Measurements from ENCODE around the gene ADAM22.

Gene ADAM22

DNA sequence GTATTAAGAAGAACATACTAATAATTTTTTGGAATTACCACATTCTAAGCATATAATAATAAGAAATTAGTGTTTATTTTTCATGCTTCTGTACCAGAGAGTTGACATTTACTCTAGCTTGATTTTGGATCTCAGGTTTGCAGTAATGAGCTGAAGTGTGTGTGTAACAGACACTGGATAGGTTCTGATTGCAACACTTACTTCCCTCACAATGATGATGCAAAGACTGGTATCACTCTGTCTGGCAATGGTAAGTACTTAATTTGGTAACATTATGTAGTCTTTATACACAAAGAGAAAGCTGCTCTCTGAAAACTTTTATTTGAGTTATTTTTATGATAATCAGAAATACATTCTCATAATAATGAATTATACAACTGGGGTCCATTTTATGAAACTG is 231.6 kb downstream of the ADAM22 start:
- H3K27me3 Mint-ChIP-seq (ENCODE audit: low read depth) = no peaks in the 10 kb centered on the region
- H3K4me3 Mint-ChIP-seq = no peak overlapping the region
- H3K27ac Mint-ChIP-seq = no peak overlapping the region
- no peaks in the 10 kb centered on the region for H3K36me3 Mint-ChIP-seq (ENCODE audit: low read depth)
- H3K4me1 Mint-ChIP-seq (ENCODE audit: low read depth) = no peaks in the 10 kb centered on the region
- no peaks in the 10 kb centered on the region for H3K9me3 Mint-ChIP-seq

DNA sequence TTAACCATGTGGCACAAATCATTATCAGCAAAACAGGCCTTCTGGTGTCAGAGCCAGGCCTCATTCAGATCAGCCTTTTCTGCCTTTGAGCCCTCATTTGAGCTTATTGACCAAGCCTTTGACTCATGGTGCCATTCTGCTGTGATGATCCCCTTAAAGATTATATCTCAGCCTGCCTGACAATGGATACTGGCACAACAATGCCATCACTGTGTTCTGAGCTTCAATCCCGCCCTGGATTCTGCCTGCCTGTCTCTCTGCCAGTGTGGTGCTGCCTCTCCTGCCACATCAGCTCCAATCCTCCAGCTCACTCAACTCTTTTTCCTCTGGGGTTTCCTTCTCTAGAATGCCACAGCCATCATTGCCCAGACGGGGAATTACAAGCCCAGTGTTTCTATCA is 233.2 kb downstream of the ADAM22 start:
- no peak overlapping the region for H3K4me3 Mint-ChIP-seq
- no peaks in the 10 kb centered on the region for H3K27me3 Mint-ChIP-seq (ENCODE audit: low read depth)
- no peaks in the 10 kb centered on the region for H3K4me1 Mint-ChIP-seq (ENCODE audit: low read depth)
- no peaks in the 10 kb centered on the region for H3K36me3 Mint-ChIP-seq (ENCODE audit: low read depth)
- no peak overlapping the region for H3K27ac Mint-ChIP-seq
- H3K9me3 Mint-ChIP-seq = no peaks in the 10 kb centered on the region

DNA sequence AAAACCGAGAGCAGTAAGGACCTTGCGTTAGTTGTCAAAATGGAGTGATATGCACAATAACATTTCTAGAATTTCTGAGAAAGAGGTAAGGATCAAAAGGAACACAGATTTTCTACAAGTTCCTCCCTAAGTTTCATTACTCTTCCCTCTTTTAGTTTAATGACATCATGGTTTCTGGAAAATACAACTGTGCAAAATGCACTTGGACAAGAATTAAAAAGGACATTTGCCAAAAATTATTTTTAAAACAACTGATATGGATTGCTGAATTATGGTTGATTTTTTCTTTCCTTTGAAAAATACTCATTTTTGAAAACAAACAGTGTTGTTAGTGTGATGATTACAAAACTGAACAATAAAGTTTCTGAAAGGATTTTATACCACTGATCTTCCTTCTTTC is 233.7 kb downstream of the ADAM22 start:
- Mint-ChIP-seq H3K36me3 (ENCODE audit: low read depth) (no peaks in the 10 kb centered on the region), H3K4me3 (no peak overlapping the region), H3K9me3 (no peaks in the 10 kb centered on the region), H3K4me1 (ENCODE audit: low read depth) (no peaks in the 10 kb centered on the region), H3K27me3 (ENCODE audit: low read depth) (no peaks in the 10 kb centered on the region), H3K27ac (no peak overlapping the region)

DNA sequence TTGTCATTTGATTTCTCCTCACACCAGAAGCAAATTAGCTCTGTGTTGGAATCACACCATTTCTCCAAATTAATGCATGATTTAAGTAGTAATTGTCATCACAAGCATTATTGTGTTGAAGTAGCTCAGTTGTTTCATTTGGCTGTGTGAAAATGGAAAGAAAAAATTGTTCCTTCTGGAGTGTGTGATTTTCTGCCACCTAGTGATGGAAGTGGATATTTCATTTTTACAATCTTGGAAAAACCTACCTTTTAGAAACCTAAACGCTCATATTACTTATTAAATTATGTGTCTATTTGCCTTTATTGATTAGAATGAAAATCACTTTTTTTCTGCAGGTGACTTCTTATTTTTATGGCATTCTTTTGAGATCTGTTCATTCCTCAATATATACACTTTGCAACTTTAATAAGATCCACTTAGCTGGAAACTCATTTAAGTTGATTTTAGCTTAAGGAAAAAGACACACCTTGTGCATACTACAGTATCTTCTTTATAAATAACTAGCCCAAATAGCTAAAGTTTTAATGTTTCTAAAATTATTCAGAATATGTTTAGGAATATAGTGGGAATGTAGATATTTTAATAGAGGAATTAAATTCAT is 235.8 kb downstream of the ADAM22 start:
- Mint-ChIP-seq H3K4me3 (no peak overlapping the region), H3K9me3 (no peaks in the 10 kb centered on the region), H3K27ac (no peak overlapping the region), H3K4me1 (ENCODE audit: low read depth) (peaks cover 2% of the 10 kb centered on the region), H3K27me3 (ENCODE audit: low read depth) (no peaks in the 10 kb centered on the region), H3K36me3 (ENCODE audit: low read depth) (no peaks in the 10 kb centered on the region)

DNA sequence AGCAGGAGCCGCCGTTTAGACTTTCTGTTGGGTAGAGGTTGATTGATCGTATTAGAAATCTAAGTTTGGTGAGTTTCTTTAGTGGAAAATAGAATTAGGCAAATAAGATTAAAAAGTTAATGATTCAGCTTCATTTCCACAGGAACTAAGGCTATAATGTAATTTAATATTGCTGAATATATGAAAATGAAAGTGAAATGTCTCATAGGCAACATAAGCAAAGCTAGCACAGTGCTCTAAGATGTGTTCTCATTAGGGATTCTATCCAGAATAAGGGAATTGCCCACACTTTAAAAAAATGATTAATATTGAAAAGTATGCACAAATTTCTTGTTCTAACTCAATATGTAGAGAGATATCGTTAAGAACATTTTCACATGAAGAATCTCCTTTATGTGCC is 238.8 kb downstream of the ADAM22 start:
- H3K36me3 Mint-ChIP-seq (ENCODE audit: low read depth) = no peaks in the 10 kb centered on the region
- H3K27me3 Mint-ChIP-seq (ENCODE audit: low read depth) = no peaks in the 10 kb centered on the region
- no peak overlapping the region for H3K4me3 Mint-ChIP-seq
- no peak overlapping the region for H3K27ac Mint-ChIP-seq
- H3K9me3 Mint-ChIP-seq = no peaks in the 10 kb centered on the region
- peaks cover 2% of the 10 kb centered on the region for H3K4me1 Mint-ChIP-seq (ENCODE audit: low read depth)

DNA sequence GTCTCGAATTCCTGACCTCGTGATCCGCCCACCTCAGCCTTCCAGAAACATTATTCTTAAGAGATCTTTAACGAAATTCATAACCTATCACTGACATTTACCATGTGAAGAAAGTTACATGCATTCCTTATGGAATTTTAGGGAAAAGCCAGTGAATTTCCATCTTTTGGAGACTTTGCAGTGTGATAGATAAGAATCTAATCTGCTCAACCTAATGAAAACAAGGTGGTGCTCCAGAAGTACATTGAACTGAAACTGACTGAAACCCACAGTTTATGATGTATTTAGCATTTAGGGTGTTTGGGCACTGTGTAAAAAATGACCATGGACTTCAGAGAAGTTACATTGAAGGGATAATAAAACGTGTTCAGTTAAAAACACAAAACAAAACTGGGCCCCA is 242.1 kb downstream of the ADAM22 start:
- Mint-ChIP-seq H3K27me3 (ENCODE audit: low read depth) (peaks cover 5% of the 10 kb centered on the region), H3K4me3 (no peak overlapping the region), H3K36me3 (ENCODE audit: low read depth) (no peaks in the 10 kb centered on the region), H3K9me3 (no peaks in the 10 kb centered on the region), H3K4me1 (ENCODE audit: low read depth) (peaks cover 2% of the 10 kb centered on the region), H3K27ac (no peak overlapping the region)

DNA sequence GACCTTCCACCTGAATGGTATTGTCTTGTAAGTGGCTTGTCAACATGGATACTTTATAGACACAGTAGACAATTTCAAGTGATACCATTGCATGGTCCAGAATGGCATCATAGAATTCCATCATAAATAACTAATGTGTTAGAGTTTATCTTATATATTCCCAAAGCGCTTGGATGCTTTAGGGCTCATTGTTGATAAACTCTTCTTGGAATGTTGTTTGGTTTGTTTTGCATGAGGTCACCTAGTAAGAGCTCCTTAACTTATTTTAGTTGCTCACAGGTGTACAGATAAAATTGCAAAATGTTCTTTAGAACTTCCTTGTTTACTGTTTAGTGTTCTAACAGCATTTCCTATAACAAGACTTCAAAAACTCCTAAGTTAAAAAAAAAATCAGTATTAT is 249.0 kb downstream of the ADAM22 start:
- Mint-ChIP-seq H3K4me1 (ENCODE audit: low read depth) (no peaks in the 10 kb centered on the region), H3K36me3 (ENCODE audit: low read depth) (no peaks in the 10 kb centered on the region), H3K27ac (no peak overlapping the region), H3K27me3 (ENCODE audit: low read depth) (peaks cover 8% of the 10 kb centered on the region), H3K9me3 (no peaks in the 10 kb centered on the region), H3K4me3 (no peak overlapping the region)

DNA sequence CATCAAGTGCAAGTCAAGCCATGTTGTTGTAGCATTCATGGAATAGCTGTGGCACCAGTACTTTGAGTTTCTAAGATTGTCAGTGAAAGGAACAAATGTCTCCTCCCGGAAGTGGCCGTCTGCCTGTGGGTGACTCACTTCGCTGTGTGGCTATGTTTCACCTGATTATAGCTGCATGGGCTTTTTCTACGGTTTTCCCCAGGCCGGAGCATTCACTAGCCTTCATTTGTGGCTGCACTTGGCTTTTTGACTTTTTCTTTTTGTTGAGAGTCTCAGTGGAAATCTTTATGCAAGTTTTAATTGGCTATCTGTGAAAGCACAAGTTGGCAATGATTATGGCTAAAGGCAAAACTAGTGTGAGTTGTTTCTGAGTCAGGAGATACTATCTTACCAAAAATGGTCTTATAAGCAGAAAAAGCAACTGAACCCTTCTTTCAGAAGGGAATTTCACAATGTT is 250.8 kb downstream of the ADAM22 start:
- Mint-ChIP-seq H3K4me3 (no peak overlapping the region), H3K4me1 (ENCODE audit: low read depth) (no peaks in the 10 kb centered on the region), H3K9me3 (no peaks in the 10 kb centered on the region), H3K36me3 (ENCODE audit: low read depth) (no peaks in the 10 kb centered on the region), H3K27me3 (ENCODE audit: low read depth) (peaks cover 5% of the 10 kb centered on the region), H3K27ac (no peak overlapping the region)

DNA sequence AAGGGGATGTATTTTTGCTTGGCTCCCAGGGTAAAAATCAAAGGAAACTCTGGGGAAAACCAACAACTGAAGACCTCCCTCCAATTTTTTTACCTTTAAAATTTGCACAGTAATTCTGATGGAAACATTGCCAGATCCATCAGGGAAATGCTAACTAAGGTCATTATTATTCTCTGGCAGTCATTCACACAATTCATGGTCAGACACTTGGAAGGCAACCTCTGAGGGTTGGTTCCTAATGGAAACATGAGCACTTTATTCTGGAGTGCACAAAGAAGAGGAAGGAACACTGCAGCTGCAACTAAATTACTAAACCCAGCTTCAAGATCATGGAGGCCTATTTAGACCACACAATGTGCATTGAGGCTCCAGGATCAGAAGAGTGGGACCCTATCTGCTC is 251.6 kb downstream of the ADAM22 start:
- Mint-ChIP-seq H3K27me3 (ENCODE audit: low read depth) (peaks cover 3% of the 10 kb centered on the region), H3K36me3 (ENCODE audit: low read depth) (no peaks in the 10 kb centered on the region), H3K9me3 (no peaks in the 10 kb centered on the region), H3K4me3 (no peak overlapping the region), H3K27ac (no peak overlapping the region), H3K4me1 (ENCODE audit: low read depth) (no peaks in the 10 kb centered on the region)

DNA sequence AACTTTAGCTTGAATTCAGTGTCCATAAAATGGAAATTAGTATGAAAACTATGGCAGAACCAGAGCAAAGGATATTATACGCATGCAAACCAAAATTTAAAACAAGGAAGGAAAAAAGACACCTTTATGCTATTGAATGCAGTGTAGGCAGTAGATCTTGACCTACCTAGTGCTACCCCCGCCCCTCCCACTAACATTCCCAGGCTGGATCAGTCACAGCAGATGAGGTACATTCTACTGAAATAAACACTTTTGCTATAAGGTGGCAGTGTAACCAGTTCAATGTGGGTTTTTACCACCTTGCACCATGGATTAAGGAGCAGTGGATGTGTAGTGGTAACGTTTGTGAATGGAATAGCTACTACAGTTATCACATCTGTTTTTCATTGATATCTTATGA is 257.9 kb downstream of the ADAM22 start:
- no peak overlapping the region for H3K27ac Mint-ChIP-seq

DNA sequence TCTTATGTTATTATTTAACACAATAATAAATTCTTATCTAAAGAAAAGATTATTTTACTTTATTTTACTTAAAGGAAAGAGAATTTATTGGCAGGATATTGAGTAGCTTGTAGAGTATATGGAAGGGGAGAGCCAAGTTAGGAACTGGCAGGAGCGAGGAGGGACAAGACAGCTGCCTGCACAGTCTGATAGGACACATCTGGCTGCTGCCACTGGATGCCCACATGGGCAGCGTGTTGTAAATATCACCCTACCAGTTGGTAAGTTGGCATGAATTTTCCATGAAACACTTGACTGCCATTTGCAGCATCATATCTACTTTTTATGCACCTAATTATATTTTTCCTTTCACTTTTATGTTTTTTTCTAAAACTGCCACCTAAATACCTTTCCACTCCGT is 266.2 kb downstream of the ADAM22 start:
- Mint-ChIP-seq H3K36me3 (ENCODE audit: low read depth) (peaks cover 23% of the 10 kb centered on the region), H3K4me3 (no peak overlapping the region), H3K27me3 (ENCODE audit: low read depth) (no peaks in the 10 kb centered on the region), H3K9me3 (no peaks in the 10 kb centered on the region), H3K27ac (no peak overlapping the region), H3K4me1 (ENCODE audit: low read depth) (peaks cover 3% of the 10 kb centered on the region)

More for the DNA sequence above, 257.9 kb downstream of the ADAM22 start:
- no peaks in the 10 kb centered on the region for H3K9me3 Mint-ChIP-seq
- H3K36me3 Mint-ChIP-seq (ENCODE audit: low read depth) = no peaks in the 10 kb centered on the region
- H3K27me3 Mint-ChIP-seq (ENCODE audit: low read depth) = no peaks in the 10 kb centered on the region
- H3K4me1 Mint-ChIP-seq (ENCODE audit: low read depth) = no peaks in the 10 kb centered on the region
- H3K4me3 Mint-ChIP-seq = no peak overlapping the region

DNA sequence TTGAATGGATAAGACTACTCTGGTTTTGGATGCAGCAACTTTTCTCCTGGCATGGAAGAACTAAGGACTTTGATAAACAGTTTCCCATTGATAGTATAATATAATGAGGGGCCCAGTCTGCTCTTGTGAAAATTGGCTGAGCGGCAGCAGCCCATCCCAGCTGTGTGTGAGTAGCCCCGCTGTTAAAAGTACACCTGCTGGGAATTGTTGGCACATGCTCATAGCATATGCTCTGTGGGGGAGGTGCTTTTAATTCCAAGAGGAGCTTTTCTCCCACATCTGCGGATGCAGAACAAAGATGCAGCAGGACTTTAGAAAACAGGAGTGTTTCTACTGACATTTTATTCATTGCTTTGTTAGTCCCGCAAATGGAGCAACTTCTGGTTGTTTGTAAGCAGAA is 266.7 kb downstream of the ADAM22 start:
- no peaks in the 10 kb centered on the region for H3K9me3 Mint-ChIP-seq
- H3K4me3 Mint-ChIP-seq = no peak overlapping the region
- H3K27me3 Mint-ChIP-seq (ENCODE audit: low read depth) = no peaks in the 10 kb centered on the region
- no peak overlapping the region for H3K27ac Mint-ChIP-seq
- H3K4me1 Mint-ChIP-seq (ENCODE audit: low read depth) = peaks cover 5% of the 10 kb centered on the region
- H3K36me3 Mint-ChIP-seq (ENCODE audit: low read depth) = peaks cover 27% of the 10 kb centered on the region

DNA sequence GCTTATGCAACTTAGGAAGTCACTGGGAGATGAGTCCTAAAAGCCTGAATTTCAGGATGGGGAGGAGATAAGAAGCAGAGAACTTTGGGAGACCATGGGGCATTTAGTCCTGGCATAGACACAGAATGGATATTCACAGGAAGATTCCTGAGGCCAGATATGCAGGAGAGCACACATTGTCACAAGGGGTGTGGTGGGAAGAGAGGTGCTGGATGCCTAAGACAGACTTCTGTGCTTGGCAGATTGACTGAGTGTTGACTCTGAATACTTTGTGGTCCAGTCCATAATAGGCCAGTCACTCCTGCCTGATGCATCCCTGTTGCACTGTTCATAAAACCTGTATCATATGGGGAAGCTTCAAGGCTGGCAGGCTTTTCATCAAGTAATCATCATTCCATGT is 267.3 kb downstream of the ADAM22 start:
- peaks cover 31% of the 10 kb centered on the region for H3K36me3 Mint-ChIP-seq (ENCODE audit: low read depth)
- no peaks in the 10 kb centered on the region for H3K9me3 Mint-ChIP-seq
- H3K4me1 Mint-ChIP-seq (ENCODE audit: low read depth) = peaks cover 5% of the 10 kb centered on the region
- H3K27me3 Mint-ChIP-seq (ENCODE audit: low read depth) = no peaks in the 10 kb centered on the region
- H3K4me3 Mint-ChIP-seq = no peak overlapping the region
- H3K27ac Mint-ChIP-seq = no peak overlapping the region

DNA sequence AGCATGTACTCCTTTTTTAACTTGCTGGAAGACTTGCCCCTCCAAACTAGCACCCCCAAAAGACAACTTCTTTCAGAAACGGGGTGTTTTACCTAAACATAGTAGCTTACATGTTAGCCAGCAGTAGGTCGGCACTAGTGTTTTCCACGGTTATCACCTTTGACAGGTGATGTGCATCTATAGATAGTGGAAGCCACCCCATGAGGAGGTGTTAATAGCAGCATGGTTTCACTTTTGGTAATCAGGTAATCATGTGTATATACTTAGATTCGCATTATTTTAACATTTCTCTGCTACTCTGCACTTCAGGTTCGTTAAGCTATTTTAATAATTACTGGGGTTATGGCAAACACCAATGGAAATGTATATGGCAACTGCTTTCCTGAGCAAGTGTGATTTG is 268.2 kb downstream of the ADAM22 start:
- Mint-ChIP-seq H3K4me3 (no peak overlapping the region), H3K36me3 (ENCODE audit: low read depth) (peaks cover 36% of the 10 kb centered on the region), H3K27me3 (ENCODE audit: low read depth) (no peaks in the 10 kb centered on the region), H3K27ac (no peak overlapping the region), H3K9me3 (no peaks in the 10 kb centered on the region), H3K4me1 (ENCODE audit: low read depth) (peaks cover 5% of the 10 kb centered on the region)

DNA sequence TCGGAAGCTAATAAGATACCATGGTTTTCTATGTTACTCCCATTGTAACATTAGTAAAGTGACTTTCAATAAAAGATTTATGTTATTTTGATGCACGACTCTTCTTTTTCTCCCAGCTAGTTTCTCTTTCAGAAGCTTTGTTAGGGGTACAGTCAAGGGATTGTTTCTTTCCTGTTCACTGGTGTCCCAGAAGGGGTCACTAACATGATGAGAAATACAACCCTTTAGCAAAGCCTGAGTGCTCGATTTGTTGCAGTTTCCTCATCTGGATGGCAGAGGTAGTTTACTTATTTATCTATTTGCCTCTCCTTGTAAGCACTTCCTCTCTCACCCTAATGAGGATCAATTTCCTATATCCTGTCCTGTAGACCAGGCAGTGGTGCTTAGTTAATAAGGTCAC is 268.7 kb downstream of the ADAM22 start:
- Mint-ChIP-seq H3K36me3 (ENCODE audit: low read depth) (peaks cover 41% of the 10 kb centered on the region), H3K27ac (no peak overlapping the region), H3K27me3 (ENCODE audit: low read depth) (no peaks in the 10 kb centered on the region)

DNA sequence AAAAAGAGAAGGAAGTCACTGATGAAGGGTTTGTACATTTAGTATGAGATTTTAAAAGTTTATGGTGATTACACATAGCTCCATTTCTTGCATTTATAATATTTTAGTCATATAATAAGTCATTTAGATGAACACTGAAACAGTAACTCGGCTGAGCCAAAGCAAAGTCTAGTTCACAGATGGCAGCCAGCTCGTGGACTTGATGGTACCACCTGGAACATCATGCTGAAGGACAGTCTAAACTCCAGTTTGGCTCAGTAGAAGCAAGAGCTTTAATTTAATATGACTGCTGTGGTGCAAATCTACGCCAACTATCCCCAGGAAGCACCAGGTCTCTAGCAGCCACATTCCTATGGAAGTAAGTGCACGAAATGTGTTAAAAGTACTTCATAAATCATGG is 269.4 kb downstream of the ADAM22 start:
- Mint-ChIP-seq H3K4me1 (ENCODE audit: low read depth) (peaks cover 6% of the 10 kb centered on the region), H3K4me3 (no peak overlapping the region), H3K27me3 (ENCODE audit: low read depth) (no peaks in the 10 kb centered on the region), H3K36me3 (ENCODE audit: low read depth) (peaks cover 43% of the 10 kb centered on the region), H3K9me3 (no peaks in the 10 kb centered on the region), H3K27ac (no peak overlapping the region)

More for the DNA sequence above, 268.7 kb downstream of the ADAM22 start:
- Mint-ChIP-seq H3K9me3 (no peaks in the 10 kb centered on the region), H3K4me3 (no peak overlapping the region), H3K4me1 (ENCODE audit: low read depth) (peaks cover 6% of the 10 kb centered on the region)
